COLO829 (cell line): ENCODE measurements around the gene BSCL2.
"Not testable (repeated sequence)": the region's sequence is repeated elsewhere in the genome, so short reads cannot be mapped to it uniquely, and the experiment has no call there.

Experiments used
- DNase-seq: peaks from one replicate; pipeline ENCODE4 v3.0.0; 2012; ENCODE audit warnings: low spot score

BSCL2 gene

GRCh38 chr11:62707277-62707861 is at the start of gene BSCL2, which contains the start of gene GNG3:
TSS of gene BSCL2 (minus strand) at chr11:62707424. CDS start at chr11:62707195, 229 bp downstream.
TSS of gene GNG3 (plus strand) at chr11:62707676. CDS start at chr11:62708296, 620 bp downstream.
- DNase-seq: no peak

- DNase-seq: no peak
These were observed 47.9 kb upstream of the BSCL2 start for GRCh38 chr11:62755086-62755615.

GRCh38 chr11:62753736-62754603 is 46.7 kb upstream of the BSCL2 start, which contains the start of gene ZBTB3:
TSS of gene ZBTB3 (minus strand) at chr11:62754160. CDS start at chr11:62753664, 496 bp downstream.
- DNase-seq: peak; percentile 98

- DNase-seq: no peak
These were observed 45.9 kb upstream of the BSCL2 start for GRCh38 chr11:62752994-62753735.

GRCh38 chr11:62752177-62752785 is 45.1 kb upstream of the BSCL2 start:
- DNase-seq: no peak

GRCh38 chr11:62749931-62750330 is 42.7 kb upstream of the BSCL2 start:
- not testable (repeated sequence) for DNase-seq

- peak; percentile 94 for DNase-seq
These were observed 40.4 kb upstream of the BSCL2 start for GRCh38 chr11:62747475-62748160.

- DNase-seq: no peak
These were observed 30.0 kb upstream of the BSCL2 start for GRCh38 chr11:62737196-62737595.

GRCh38 chr11:62732830-62733229 is 25.6 kb upstream of the BSCL2 start:
- DNase-seq: no peak

- DNase-seq: not testable (repeated sequence)
These were observed 22.9 kb upstream of the BSCL2 start for GRCh38 chr11:62730076-62730475.

- peak; percentile 86 for DNase-seq
These were observed 21.2 kb upstream of the BSCL2 start, which contains the start of gene TTC9C for GRCh38 chr11:62728171-62728988. TSS of gene TTC9C (plus strand) at chr11:62728486. CDS start at chr11:62728849, 363 bp downstream.

- peak; percentile 97 for DNase-seq
These were observed 20.6 kb upstream of the BSCL2 start for GRCh38 chr11:62727872-62728170.

GRCh38 chr11:62727165-62727871 is 20.1 kb upstream of the BSCL2 start, which contains the start of gene HNRNPUL2:
TSS of gene HNRNPUL2 (minus strand) at chr11:62727457. CDS start at chr11:62727156, 301 bp downstream.
- peak; percentile 99 for DNase-seq

- DNase-seq: no peak
These were observed 19.6 kb upstream of the BSCL2 start for GRCh38 chr11:62726915-62727164.

- no peak for DNase-seq
These were observed 19.1 kb upstream of the BSCL2 start for GRCh38 chr11:62726156-62726914.

GRCh38 chr11:62725646-62726045 is 18.4 kb upstream of the BSCL2 start:
- no peak for DNase-seq

- no peak for DNase-seq
These were observed 16.9 kb upstream of the BSCL2 start for GRCh38 chr11:62724171-62724570.

- no peak for DNase-seq
These were observed 14.8 kb upstream of the BSCL2 start for GRCh38 chr11:62721994-62722393.
